HK-2 (cell line): ENCODE data around the gene CEP170B.
"Not testable (repeated sequence)": the region's sequence is repeated elsewhere in the genome, so short reads cannot be mapped to it uniquely, and the experiment has no call there.

Experiments
- DNase-seq: peaks from one replicate; pipeline ENCODE4 v3.0.0-alpha.2; 2018; ENCODE audit not compliant: unreplicated experiment

Gene CEP170B

GRCh38 chr14:104931771-104932675 lies 67.0 kb downstream of the CEP170B start:
- no peak for DNase-seq

GRCh38 chr14:104932676-104933631 lies 67.9 kb downstream of the CEP170B start:
- peak; percentile 90 for DNase-seq

- DNase-seq, result no peak
These were observed 69.0 kb downstream of the CEP170B start for GRCh38 chr14:104933746-104934733.

GRCh38 chr14:104935026-104935650 lies 70.1 kb downstream of the CEP170B start:
- no peak for DNase-seq

- DNase-seq, result no peak
These were observed 70.9 kb downstream of the CEP170B start for GRCh38 chr14:104935955-104936354.

- DNase-seq, result no peak
These were observed 71.5 kb downstream of the CEP170B start for GRCh38 chr14:104936361-104937155.

- no peak for DNase-seq
These were observed 72.1 kb downstream of the CEP170B start for GRCh38 chr14:104937161-104937560.

- no peak for DNase-seq
These were observed 72.8 kb downstream of the CEP170B start for GRCh38 chr14:104937694-104938365.

- no peak for DNase-seq
These were observed 73.4 kb downstream of the CEP170B start for GRCh38 chr14:104938436-104938835.

- DNase-seq, result no peak
These were observed 73.9 kb downstream of the CEP170B start for GRCh38 chr14:104938960-104939359.

GRCh38 chr14:104939666-104940410 lies 74.8 kb downstream of the CEP170B start:
- no peak for DNase-seq

GRCh38 chr14:104940526-104941150 lies 75.6 kb downstream of the CEP170B start:
- DNase-seq, result no peak

- DNase-seq, result no peak
These were observed 76.7 kb downstream of the CEP170B start for GRCh38 chr14:104941508-104942365.

GRCh38 chr14:104942586-104942985 lies 77.5 kb downstream of the CEP170B start:
- DNase-seq, result no peak

- not testable (repeated sequence) for DNase-seq
These were observed 78.3 kb downstream of the CEP170B start for GRCh38 chr14:104943216-104944015.

GRCh38 chr14:104944016-104944308 lies 78.9 kb downstream of the CEP170B start:
- DNase-seq, result not testable (repeated sequence)
